CD4-positive, alpha-beta T cell (primary cell): ENCODE results near the gene DTNBP1. TPM values are rescaled to one million over a fixed set of nuclear protein-coding genes. Genes with fewer than 3 reads are reported as not detected.

Experiments used
- ATAC-seq: fragments of 200-7000 bp; cut with Tn5 transposase; one replicate; pipeline ENCODE4 v1.10.0; 2022; ENCODE audit warnings: mild to moderate bottlenecking; ENCODE audit not compliant: poor library complexity
- CTCF ChIA-PET: fragments of 350-600 bp; sonication (Branson Sonifier 250); formaldehyde crosslinking; loops from one replicate; lab custom pipeline; 2021; ENCODE audit warnings: antibody characterized with exemption, inconsistent platforms; lab: Charles Lee
- POLR2A ChIA-PET: fragments of 350-600 bp; sonication (Branson Sonifier 250); formaldehyde crosslinking; loops from one replicate; lab custom pipeline; 2021; ENCODE audit warnings: antibody characterized with exemption, inconsistent platforms; lab: Charles Lee
- DNase-seq, 14 experiments: peaks; one replicate each; pipeline ENCODE4 v3.0.0-alpha.2; 2013 to 2020; ENCODE audit warnings: mixed read lengths in 2 of 14
- H3K27ac ChIP-seq, 2 donors: one replicate each; pipeline versions ENCODE4 v1.5.1 to v1.7.0; 2013; ENCODE audit warnings: low read length in 2 of 2, low read depth in 1 of 2, mild to moderate bottlenecking in 1 of 2
- H3K27me3 ChIP-seq, 2 experiments: 1 replicate in 1 of 2; 2 replicates in 1 of 2; pipeline versions ENCODE4 v1.6.1 to v1.7.0; 2013; ENCODE audit warnings: low read length in 2 of 2, control low read depth in 1 of 2, mild to moderate bottlenecking in 1 of 2, moderate library complexity in 1 of 2; ENCODE audit not compliant: insufficient read depth in 2 of 2, control insufficient read depth in 1 of 2
- H3K36me3 ChIP-seq: one replicate; pipeline ENCODE4 v1.6.1; 2013; ENCODE audit warnings: low read length, control low read depth; ENCODE audit not compliant: insufficient read depth
- H3K4me1 ChIP-seq: one replicate; pipeline ENCODE4 v1.6.1; 2013; ENCODE audit warnings: low read length, control low read depth; ENCODE audit not compliant: insufficient read depth
- H3K4me3 ChIP-seq: one replicate; pipeline ENCODE4 v1.5.1; 2013; ENCODE audit warnings: mild to moderate bottlenecking, low read length, moderate library complexity
- H3K9me3 ChIP-seq, 2 experiments: 1 replicate in 1 of 2; 2 replicates in 1 of 2; pipeline versions ENCODE4 v1.6.1 to v1.7.0; 2013; ENCODE audit warnings: low read length in 2 of 2, mild to moderate bottlenecking in 2 of 2, control low read depth in 1 of 2, moderate library complexity in 1 of 2; ENCODE audit not compliant: control insufficient read depth in 1 of 2, insufficient read depth in 1 of 2
- H3K27ac Mint-ChIP-seq: one replicate; pipeline ENCODE4 v1.8.0; 2020; ENCODE audit warnings: mixed read lengths
- H3K27me3 Mint-ChIP-seq: one replicate; pipeline ENCODE4 v1.8.0; 2021; ENCODE audit warnings: mixed read lengths
- H3K36me3 Mint-ChIP-seq: one replicate; pipeline ENCODE4 v1.8.0; 2021; ENCODE audit warnings: low read depth, mixed read lengths
- H3K4me1 Mint-ChIP-seq: one replicate; pipeline ENCODE4 v1.8.0; 2021; ENCODE audit warnings: low read depth, mixed read lengths
- H3K4me3 Mint-ChIP-seq: one replicate; pipeline ENCODE4 v1.8.0; 2020; ENCODE audit warnings: mild to moderate bottlenecking, mixed read lengths
- H3K9me3 Mint-ChIP-seq: one replicate; pipeline ENCODE4 v1.8.0; 2020; ENCODE audit warnings: mixed read lengths
- CTCF ChIP-seq: fragments of 200-600 bp; IDR thresholded peaks from one replicate; pipeline ENCODE4 v1.8.0; 2022; ENCODE audit warnings: antibody characterized with exemption, mild to moderate bottlenecking
- intact Hi-C, 2 experiments: fragments of 100-400 bp; cut with DNase I in 1 of 2; cut with micrococcal nuclease in 1 of 2; formaldehyde crosslinking; loops; one replicate each; pipeline versions ENCODE4 v1.15.1 to v1.9.0; 2023 to 2025; cut with DNase I, micrococcal nuclease
- total RNA-seq, 174 experiments: library from RNA in 2 of 174; stranded (reverse) in 2 of 174; gene quantifications; one replicate each; pipeline ENCODE4 v1.2.3 and lab custom pipeline; 2021 to 2026

The DTNBP1 gene
- total RNA-seq, 2 experiments from 2014 or later, result 14.5 to 14.7 TPM

GRCh38 chr6:15578716-15579391 lies 84.0 kb downstream of the DTNBP1 start:
- DNase-seq (no peak), ATAC-seq (no peak)
- Mint-ChIP-seq H3K4me1 (peaks cover 6% of the 10 kb centered on the region), H3K9me3 (no peaks in the 10 kb centered on the region), H3K4me3 (no peak overlapping the region), H3K36me3 (peaks cover 34% of the 10 kb centered on the region), H3K27ac (no peak overlapping the region), H3K27me3 (no peaks in the 10 kb centered on the region)
- no peaks in the 10 kb centered on the region for H3K4me1 ChIP-seq
- no peak for TF ChIP-seq CTCF
- intact Hi-C loops, result no loop called here
- no peak overlapping the region for H3K4me3 ChIP-seq
- H3K36me3 ChIP-seq, result no peaks in the 10 kb centered on the region
- POLR2A ChIA-PET, result no interaction called here
- no peak overlapping the region for H3K27ac ChIP-seq
- peaks cover 0 to 3% of the 10 kb centered on the region in 2 experiments for H3K9me3 ChIP-seq
- CTCF ChIA-PET, result no interaction called here
- no peaks in the 10 kb centered on the region for H3K27me3 ChIP-seq

- Histone ChIP-seq H3K27ac (no peak overlapping the region), H3K9me3 (peaks cover 0 to 3% of the 10 kb centered on the region in 2 experiments), H3K36me3 (no peaks in the 10 kb centered on the region), H3K27me3 (no peaks in the 10 kb centered on the region), H3K4me3 (no peak overlapping the region), H3K4me1 (no peaks in the 10 kb centered on the region)
- Mint-ChIP-seq H3K4me3 (no peak overlapping the region), H3K27me3 (no peaks in the 10 kb centered on the region), H3K4me1 (peaks cover 6% of the 10 kb centered on the region), H3K9me3 (no peaks in the 10 kb centered on the region), H3K36me3 (peaks cover 35% of the 10 kb centered on the region), H3K27ac (no peak overlapping the region)
- ATAC-seq (no peak), DNase-seq (no peak)
- CTCF ChIA-PET, result no interaction called here
- intact Hi-C loops, result no loop called here
- TF ChIP-seq CTCF, result no peak
- POLR2A ChIA-PET, result no interaction called here
These were observed 85.2 kb downstream of the DTNBP1 start for GRCh38 chr6:15577550-15578171.

- no peak overlapping the region for H3K27ac ChIP-seq
- H3K4me1 ChIP-seq, result no peaks in the 10 kb centered on the region
- Mint-ChIP-seq H3K36me3 (peaks cover 38% of the 10 kb centered on the region), H3K27me3 (no peaks in the 10 kb centered on the region), H3K27ac (no peak overlapping the region), H3K4me3 (no peak overlapping the region), H3K4me1 (peaks cover 6% of the 10 kb centered on the region), H3K9me3 (no peaks in the 10 kb centered on the region)
- H3K27me3 ChIP-seq, result no peaks in the 10 kb centered on the region
- DNase-seq, result no peak
- H3K4me3 ChIP-seq, result no peak overlapping the region
- no peak for TF ChIP-seq CTCF
- peaks cover 0 to 3% of the 10 kb centered on the region in 2 experiments for H3K9me3 ChIP-seq
- ChIA-PET CTCF (no interaction called here), POLR2A (no interaction called here)
- H3K36me3 ChIP-seq, result no peaks in the 10 kb centered on the region
- intact Hi-C loops, result no loop called here
- no peak for ATAC-seq
These were observed 85.7 kb downstream of the DTNBP1 start for GRCh38 chr6:15577106-15577505.
